ENCODE results near the gene ZNF276. TPM values are rescaled to one million over a fixed set of nuclear protein-coding genes. Genes with fewer than 3 reads are reported as not detected.
"Not testable (repeated sequence)": the region's sequence is repeated elsewhere in the genome, so short reads cannot be mapped to it uniquely, and the experiment has no call there.

The ZNF276 gene
- total RNA-seq, 4 donors from 2014 or later, result 21.2 to 38.9 (median 24.9) TPM

- Histone ChIP-seq H3K9me3 (no peaks in the 10 kb centered on the region), H3K4me3 (replicated peaks in 1 of 3) (no peak overlapping the region), H3K27ac (no peak overlapping the region), H3K4me1 (no peaks in the 10 kb centered on the region), H3K36me3 (peaks cover 32 to 38% of the 10 kb centered on the region in 2 donors), H3K27me3 (no peaks in the 10 kb centered on the region)
- WGBS, 2 donors, result 88 to 94% methylated on average over 20 to 27 of the region's 32 CpGs
- intact Hi-C loops (cut with DNase I), result no loop called here
- DNase-seq, result no peak
- TF ChIP-seq POLR2A (IDR thresholded peaks at IDR 0.05), result no peak
- TF ChIP-seq CTCF (IDR thresholded peaks at IDR 0.05), result no peak
Observed at GRCh38 chr16:89693931-89694783, 27.2 kb upstream of the ZNF276 start.

- intact Hi-C loops (cut with DNase I); DNase-seq; H3K4me3 ChIP-seq (replicated peaks in 1 of 3); H3K4me1 ChIP-seq; H3K9me3 ChIP-seq; H3K27me3 ChIP-seq; H3K27ac ChIP-seq: not testable (repeated sequence)
- H3K36me3 ChIP-seq, result peaks cover 32 to 38% of the 10 kb centered on the region in 2 donors
- WGBS, 2 donors, result 89% methylated on average over 13 of the region's 23 CpGs; no CpG with 5 or more reads in 1 of the 2 donors
Observed at GRCh38 chr16:89694784-89695085, 26.6 kb upstream of the ZNF276 start.

- Histone ChIP-seq H3K9me3 (no peaks in the 10 kb centered on the region), H3K36me3 (peaks cover 32 to 38% of the 10 kb centered on the region in 2 donors), H3K27ac (no peak overlapping the region), H3K4me3 (replicated peaks in 1 of 3) (no peak overlapping the region), H3K27me3 (no peaks in the 10 kb centered on the region), H3K4me1 (peaks cover 5 to 6% of the 10 kb centered on the region in 2 donors)
- intact Hi-C loops (cut with DNase I), result no loop called here
- 93 to 96% methylated on average over 9 to 31 of the region's 31 CpGs for WGBS, 2 donors
- no peak for TF ChIP-seq CTCF (IDR thresholded peaks at IDR 0.05)
- no peak for TF ChIP-seq POLR2A (IDR thresholded peaks at IDR 0.05)
- no peak for DNase-seq
Observed at GRCh38 chr16:89695086-89695874, 26.1 kb upstream of the ZNF276 start.

- DNase-seq, result no peak
- Histone ChIP-seq H3K27me3 (no peaks in the 10 kb centered on the region), H3K4me3 (replicated peaks in 1 of 3) (no peak overlapping the region), H3K9me3 (no peaks in the 10 kb centered on the region), H3K27ac (no peak overlapping the region), H3K4me1 (peaks cover 11 to 14% of the 10 kb centered on the region in 2 donors), H3K36me3 (peaks cover 32 to 33% of the 10 kb centered on the region in 2 donors)
- intact Hi-C loops (cut with DNase I), result no loop called here
- TF ChIP-seq POLR2A (IDR thresholded peaks at IDR 0.05) (no peak), CTCF (IDR thresholded peaks at IDR 0.05) (no peak)
- WGBS, 2 donors, result 82 to 86% methylated on average over 9 to 18 of the region's 25 CpGs
Observed at GRCh38 chr16:89695875-89696669, 25.3 kb upstream of the ZNF276 start.

GRCh38 chr16:89696670-89697128 lies 24.6 kb upstream of the ZNF276 start:
- Histone ChIP-seq H3K9me3 (no peaks in the 10 kb centered on the region), H3K4me3 (replicated peaks in 1 of 3) (no peak overlapping the region), H3K27me3 (no peaks in the 10 kb centered on the region), H3K27ac (no peak overlapping the region), H3K4me1 (peaks cover 11 to 15% of the 10 kb centered on the region in 2 donors), H3K36me3 (peaks cover 27 to 28% of the 10 kb centered on the region in 2 donors)
- no peak for TF ChIP-seq CTCF (IDR thresholded peaks at IDR 0.05)
- no peak for TF ChIP-seq POLR2A (IDR thresholded peaks at IDR 0.05)
- WGBS, 2 donors, result 66 to 81% methylated on average over 9 to 12 of the region's 18 CpGs
- DNase-seq, result no peak
- intact Hi-C loops (cut with DNase I), result no loop called here

All from thyroid gland (tissue), 4 donors.